IMR-90 (cell line): ENCODE data around the gene HIGD2A. TPM values are rescaled to one million over a fixed set of nuclear protein-coding genes. Genes with fewer than 3 reads are reported as not detected.

Experiments used
- ATAC-seq: fragments of 200-7000 bp; cut with Tn5 transposase; 2 replicates; pipeline ENCODE4 v1.9.1; 2020; ENCODE audit warnings: low read depth, mild to moderate bottlenecking, moderate library complexity
- BruUV-seq: library from RNA; stranded (reverse); fragments of 400-500 nt; replicated peaks from 2 replicates; lab custom pipeline; 2021; lab: Mats Ljungman, UMichigan
- CTCF ChIA-PET: fragments of 300-600 bp; formaldehyde crosslinking; extraction: SDS; loops from one replicate; lab custom pipeline; 2021; ENCODE audit warnings: antibody characterized with exemption; lab: Yijun Ruan, JAX
- POLR2A ChIA-PET: fragments of 300-600 bp; sonication (Branson Sonifier 250); formaldehyde crosslinking; loops from one replicate; lab custom pipeline; 2022; ENCODE audit warnings: antibody characterized with exemption; ENCODE audit not compliant: unreplicated experiment; lab: Charles Lee
- DNase-seq: peaks from one replicate; pipeline ENCODE4 v3.0.0; 2013
- H2AFZ ChIP-seq: replicated peaks from 2 replicates; pipeline ENCODE3; 2013; ENCODE audit warnings: low read length, mild to moderate bottlenecking; ENCODE audit not compliant: poor library complexity
- H2AK5ac ChIP-seq: 2 replicates; pipeline ENCODE4 v1.6.1; 2013; ENCODE audit warnings: low read depth, low read length, inconsistent platforms
- H2AK9ac ChIP-seq: replicated peaks from 2 replicates; pipeline ENCODE3; 2013; ENCODE audit warnings: mild to moderate bottlenecking, low read depth, low read length, moderate library complexity; ENCODE audit not compliant: poor library complexity
- H2BK120ac ChIP-seq: 2 replicates; pipeline ENCODE4 v1.6.1; 2013; ENCODE audit warnings: low read depth, low read length, inconsistent platforms
- H2BK15ac ChIP-seq: 3 replicates; pipeline ENCODE4 v1.6.1; 2013; ENCODE audit warnings: low read depth, low read length, inconsistent platforms
- H2BK20ac ChIP-seq: 2 replicates; pipeline ENCODE4 v1.6.1; 2013; ENCODE audit warnings: low read depth, mild to moderate bottlenecking, inconsistent platforms, low read length, moderate library complexity
- H2BK5ac ChIP-seq: 2 replicates; pipeline ENCODE4 v1.6.1; 2013; ENCODE audit warnings: mild to moderate bottlenecking, low read depth, low read length, inconsistent platforms; ENCODE audit not compliant: poor library complexity, severe bottlenecking
- H3K14ac ChIP-seq: replicated peaks from 2 replicates; pipeline ENCODE4 v1.6.1; 2013; ENCODE audit warnings: low read depth, low read length, inconsistent platforms
- H3K18ac ChIP-seq: 2 replicates; pipeline ENCODE4 v1.6.1; 2013; ENCODE audit warnings: low read depth, low read length, control low read depth
- H3K23ac ChIP-seq: 2 replicates; pipeline ENCODE4 v1.6.1; 2013; ENCODE audit warnings: low read depth, low read length, inconsistent platforms
- H3K27ac ChIP-seq: 2 replicates; pipeline ENCODE4 v1.5.1; 2013; ENCODE audit warnings: mild to moderate bottlenecking, control low read depth, low read length; ENCODE audit not compliant: insufficient read depth
- H3K27me3 ChIP-seq: 2 replicates; pipeline ENCODE4 v1.6.1; 2013; ENCODE audit warnings: low read length; ENCODE audit not compliant: control insufficient read depth, insufficient read depth
- H3K36me3 ChIP-seq: 2 replicates; pipeline ENCODE4 v1.6.1; 2013; ENCODE audit warnings: low read length, mixed read lengths; ENCODE audit not compliant: control insufficient read depth, insufficient read depth
- H3K4ac ChIP-seq: 2 replicates; pipeline ENCODE4 v1.6.1; 2013; ENCODE audit warnings: low read depth, low read length, inconsistent platforms
- H3K4me1 ChIP-seq: 2 replicates; pipeline ENCODE4 v1.6.1; 2013; ENCODE audit warnings: low read length, mixed read lengths; ENCODE audit not compliant: control insufficient read depth, insufficient read depth
- H3K4me2 ChIP-seq: 2 replicates; pipeline ENCODE4 v1.6.1; 2013; ENCODE audit warnings: low read depth, mild to moderate bottlenecking, control low read depth, low read length, moderate library complexity
- H3K4me3 ChIP-seq: 2 replicates; pipeline ENCODE4 v1.5.1; 2013; ENCODE audit warnings: low read depth, mild to moderate bottlenecking, control low read depth, low read length, moderate library complexity; ENCODE audit not compliant: insufficient read depth
- H3K56ac ChIP-seq: 2 replicates; pipeline ENCODE4 v1.6.1; 2013; ENCODE audit warnings: low read length, inconsistent platforms; ENCODE audit not compliant: insufficient read depth; ENCODE audit errors: extremely low read depth
- H3K79me1 ChIP-seq, 2 experiments: 2 replicates each; pipeline ENCODE4 v1.6.1; 2013; ENCODE audit warnings: low read length in 2 of 2, inconsistent platforms in 1 of 2, low read depth in 1 of 2
- H3K9ac ChIP-seq: 2 replicates; pipeline ENCODE4 v1.6.1; 2013; ENCODE audit warnings: low read depth, low read length, control low read depth
- H3K9me1 ChIP-seq: 2 replicates; pipeline ENCODE4 v1.6.1; 2013; ENCODE audit warnings: low read length, inconsistent platforms; ENCODE audit not compliant: insufficient read depth
- H3K9me3 ChIP-seq: 2 replicates; pipeline ENCODE4 v1.6.1; 2013; ENCODE audit warnings: low read length; ENCODE audit not compliant: control insufficient read depth, insufficient read depth
- H4K20me1 ChIP-seq: 2 replicates; pipeline ENCODE4 v1.6.1; 2013; ENCODE audit warnings: low read length, inconsistent platforms; ENCODE audit not compliant: insufficient read depth
- H4K5ac ChIP-seq: 2 replicates; pipeline ENCODE4 v1.6.1; 2013; ENCODE audit warnings: mild to moderate bottlenecking, low read depth, low read length, control low read depth
- H4K8ac ChIP-seq, 2 experiments: 2 replicates each; pipeline ENCODE4 v1.6.1; 2013; ENCODE audit warnings: low read depth in 2 of 2, low read length in 2 of 2, control low read depth in 1 of 2, inconsistent platforms in 1 of 2
- H4K91ac ChIP-seq: 2 replicates; pipeline ENCODE4 v1.6.1; 2013; ENCODE audit warnings: low read depth, low read length, inconsistent platforms; ENCODE audit not compliant: insufficient read depth
- BHLHE40 ChIP-seq: fragments of 150-350 bp; IDR thresholded peaks from 2 replicates; pipeline ENCODE4 v1.6.1; 2016; ENCODE audit warnings: mild to moderate bottlenecking, low read depth, low read length
- CEBPB ChIP-seq: IDR thresholded peaks from 2 replicates; pipeline ENCODE4 v1.6.1; 2012; ENCODE audit warnings: low read depth, low read length, improper control_type of control experiment
- CHD1 ChIP-seq: IDR thresholded peaks from 2 replicates; pipeline ENCODE4 v1.6.1; 2012; ENCODE audit warnings: low read depth, low read length, improper control_type of control experiment
- FOS ChIP-seq: fragments of 150-350 bp; IDR thresholded peaks from 2 replicates; pipeline ENCODE4 v1.6.1; 2016; ENCODE audit warnings: low read depth, low read length
- MXI1 ChIP-seq: IDR thresholded peaks from 2 replicates; pipeline ENCODE4 v1.6.1; 2012; ENCODE audit warnings: low read depth, mild to moderate bottlenecking, low read length, moderate library complexity, borderline replicate concordance
- NFE2L2 ChIP-seq: fragments of 150-350 bp; IDR thresholded peaks from 2 replicates; pipeline ENCODE4 v1.6.1; 2016; ENCODE audit warnings: low read depth, mild to moderate bottlenecking, low read length
- RAD21 ChIP-seq: IDR thresholded peaks from 2 replicates; pipeline ENCODE4 v1.6.1; 2012; ENCODE audit warnings: low read length, improper control_type of control experiment
- WGBS, 2 experiments: methylation state at CpG; one replicate each; pipeline versions ENCODE4 v1.1.5 to v1.1.7; 2013; ENCODE audit warnings: missing lambda C conversion rate in 2 of 2; ENCODE audit not compliant: insufficient read length in 1 of 2; ENCODE audit errors: extremely low coverage in 2 of 2; 5-methylcytosine and 5-hydroxymethylcytosine counted together
- dilution Hi-C: fragments of 300-500 bp; cut with HindIII; formaldehyde crosslinking; loops from one replicate; pipeline ENCODE4 v1.14.3; 2018; ENCODE audit warnings: low sequenced_read_pairs; ENCODE audit not compliant: unreplicated experiment
- in situ Hi-C: fragments of 300-500 bp; cut with MboI; formaldehyde crosslinking; loops from 3 replicates; pipeline ENCODE4 v1.14.3; 2019; ENCODE audit warnings: low sequenced_read_pairs, inconsistent platforms, mixed read lengths
- intact Hi-C: fragments of 100-400 bp; cut with micrococcal nuclease; formaldehyde crosslinking; loops from 2 replicates; pipeline ENCODE4 v1.10.0; 2022
- polyA plus RNA-seq, 3 experiments: library from polyadenylated mRNA; depleted of rRNA; stranded (reverse); fragments of >200 nt; gene quantifications; 2 replicates each; pipeline ENCODE4 v1.2.3, GENCODE V29; 2012; ENCODE audit warnings: low replicate concordance in 1 of 3
- total RNA-seq: library from RNA; depleted of rRNA; stranded (reverse); fragments of >200 nt; gene quantifications from 2 replicates; pipeline ENCODE4 v1.2.3, GENCODE V29; 2012
- TF ChIP-seq, protein P1 (sequence below): fragments of 150-350 bp; IDR thresholded peaks from 2 replicates; pipeline ENCODE4 v1.6.1; 2017; ENCODE audit warnings: mild to moderate bottlenecking, antibody characterized with exemption, low read length, low read depth

The HIGD2A gene
- total and polyA plus RNA-seq, 2 of the 4 experiments (the other 2 are of a cell fraction) = 35.0 to 131 TPM

DNA sequence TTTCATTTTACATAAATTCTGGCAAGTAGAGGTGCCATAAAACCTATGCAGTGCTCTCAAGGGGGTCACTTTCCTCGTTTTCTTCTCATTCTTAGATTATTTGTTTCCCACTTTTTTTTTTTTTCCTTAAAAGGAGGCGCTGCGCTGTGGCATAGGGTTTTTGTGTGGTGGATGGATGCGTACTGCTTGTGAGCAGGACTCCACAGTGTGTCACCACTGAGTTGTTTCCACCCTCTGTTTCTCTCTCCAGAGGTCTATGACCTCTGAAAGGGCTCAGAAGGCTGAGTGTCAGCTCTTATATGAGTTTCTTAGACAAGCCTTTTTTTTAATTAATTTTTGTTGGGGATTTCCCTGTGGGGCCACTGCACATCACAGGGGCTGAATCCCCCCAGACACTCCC lies 41.4 kb downstream of the HIGD2A start:
- Histone ChIP-seq H3K79me1 (no peaks in the 10 kb centered on the region), H3K36me3 (no peaks in the 10 kb centered on the region), H2BK120ac (no peak overlapping the region), H3K9ac (no peak overlapping the region), H2AK9ac (no peak overlapping the region), H4K8ac (no peak overlapping the region), H3K4me2 (no peak overlapping the region), H4K5ac (no peak overlapping the region), H4K91ac (no peak overlapping the region), H3K18ac (no peak overlapping the region), H2BK15ac (no peak overlapping the region), H3K4me1 (no peaks in the 10 kb centered on the region), H2AFZ (no peak overlapping the region), H4K20me1 (no peaks in the 10 kb centered on the region), H2AK5ac (no peak overlapping the region), H2BK20ac (no peak overlapping the region), H3K9me3 (0 out of 2 replicates have a peak, but pooled peaks cover 2% of the 10 kb centered on the region), H3K14ac (no peak overlapping the region), H3K4ac (no peak overlapping the region), H3K27ac (no peak overlapping the region), H3K27me3 (peaks cover 5% of the 10 kb centered on the region), H3K23ac (no peak overlapping the region), H3K9me1 (no peaks in the 10 kb centered on the region), H3K56ac (no peak overlapping the region), H3K4me3 (no peak overlapping the region), H2BK5ac (no peak overlapping the region)
- DNase-seq = no peak
- intact Hi-C loops (no loop called here), in situ Hi-C loops (no loop called here), dilution Hi-C loops (no loop called here)
- ChIA-PET POLR2A (no interaction called here), CTCF (interaction anchor here (2.0 kb wide), 1 partner anchor 13 kb away, joined by 5 read pairs; the partner anchor contains the start of gene CLTB)
- no CpG with 5 or more reads among the region's 4 CpGs for WGBS, 2 experiments
- BruUV-seq = no TSS peak
- ATAC-seq = no peak
- TF ChIP-seq RAD21 (no peak), CHD1 (no peak), FOS (no peak), MXI1 (no peak), NFE2L2 (no peak), CEBPB (no peak), BHLHE40 (no peak)
- TF ChIP-seq, protein P1, sequence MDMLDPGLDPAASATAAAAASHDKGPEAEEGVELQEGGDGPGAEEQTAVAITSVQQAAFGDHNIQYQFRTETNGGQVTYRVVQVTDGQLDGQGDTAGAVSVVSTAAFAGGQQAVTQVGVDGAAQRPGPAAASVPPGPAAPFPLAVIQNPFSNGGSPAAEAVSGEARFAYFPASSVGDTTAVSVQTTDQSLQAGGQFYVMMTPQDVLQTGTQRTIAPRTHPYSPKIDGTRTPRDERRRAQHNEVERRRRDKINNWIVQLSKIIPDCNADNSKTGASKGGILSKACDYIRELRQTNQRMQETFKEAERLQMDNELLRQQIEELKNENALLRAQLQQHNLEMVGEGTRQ = no peak
